HepG2 (cell line): ENCODE data around the gene PSENEN. TPM values are rescaled to one million over a fixed set of nuclear protein-coding genes. Genes with fewer than 3 reads are reported as not detected.

Experiments used
- ATAC-seq: fragments of 200-7000 bp; cut with Tn5 transposase; 3 replicates; pipeline ENCODE4 v1.9.1; 2020; ENCODE audit warnings: mild to moderate bottlenecking, moderate library complexity
- BruUV-seq: library from RNA; stranded (reverse); fragments of 400-500 nt; replicated peaks from 2 replicates; lab custom pipeline; 2021; lab: Mats Ljungman, UMichigan
- CTCF ChIA-PET: fragments of 300-600 bp; formaldehyde crosslinking; extraction: SDS; loops from one replicate; lab custom pipeline; 2021; ENCODE audit warnings: low total read pairs, inconsistent platforms, low intra/inter-chr PET ratio; lab: Yijun Ruan, JAX
- POLR2A ChIA-PET: fragments of 350-600 bp; sonication (Branson Sonifier 250); formaldehyde crosslinking; loops from one replicate; lab custom pipeline; 2020; ENCODE audit warnings: antibody characterized with exemption, inconsistent platforms; lab: Yijun Ruan, JAX
- DNase-seq: peaks from one replicate; pipeline ENCODE4 v3.0.0-alpha.2; 2015; ENCODE audit warnings: low spot score
- FAIRE-seq: peaks from 3 replicates; lab custom pipeline; 2011; peaks lifted over from hg19 to GRCh38; lab: Jason Lieb, UNC
- H2AFZ ChIP-seq: one replicate; pipeline ENCODE4 v1.6.1; 2011; ENCODE audit warnings: low read length, inconsistent platforms
- H3K27ac ChIP-seq: fragments of 300-600 bp; 3 replicates; pipeline ENCODE4 v1.8.0; 2011; ENCODE audit warnings: mixed run types, mild to moderate bottlenecking, mixed read lengths, low read length, inconsistent platforms; ENCODE audit not compliant: insufficient read depth; ENCODE audit errors: extremely low read length
- H3K27me3 ChIP-seq, 2 experiments: fragments of 200-600 bp in 1 of 2; 2 replicates in 1 of 2; 3 replicates in 1 of 2; pipeline versions ENCODE4 v1.6.0 to v1.8.0; 2011; ENCODE audit warnings: low read length in 2 of 2, mild to moderate bottlenecking in 2 of 2, moderate library complexity in 2 of 2, inconsistent platforms in 1 of 2; ENCODE audit not compliant: insufficient read depth in 2 of 2, control insufficient read depth in 1 of 2
- H3K36me3 ChIP-seq, 2 experiments: fragments of 200-600 bp in 1 of 2; replicated peaks in 1 of 2; 2 replicates in 1 of 2; 3 replicates in 1 of 2; pipeline versions ENCODE4 v1.5.1 to v1.8.0; 2011; ENCODE audit warnings: low read length in 2 of 2, inconsistent platforms in 1 of 2; ENCODE audit not compliant: insufficient read depth in 2 of 2, control insufficient read depth in 1 of 2
- H3K4me1 ChIP-seq: 2 replicates; pipeline ENCODE4 v1.5.1; 2012; ENCODE audit warnings: low read length, inconsistent platforms; ENCODE audit not compliant: insufficient read depth
- H3K4me2 ChIP-seq: 2 replicates; pipeline ENCODE4 v1.6.0; 2011; ENCODE audit warnings: low read depth, low read length, inconsistent platforms
- H3K4me3 ChIP-seq, 3 experiments: fragments of 200-600 bp in 1 of 3; sonication (generic), shearing (Covaris generic) in 1 of 3; replicated peaks in 1 of 3; 2 replicates each; pipeline ENCODE4 v1.5.1; 2011 to 2016; ENCODE audit warnings: low read length in 3 of 3, inconsistent platforms in 2 of 3, low read depth in 2 of 3, mild to moderate bottlenecking in 2 of 3, control low read depth in 1 of 3, mixed read lengths in 1 of 3; ENCODE audit not compliant: insufficient read depth in 1 of 3
- H3K79me2 ChIP-seq: one replicate; pipeline ENCODE4 v1.6.1; 2011; ENCODE audit warnings: low read length, inconsistent platforms; ENCODE audit not compliant: insufficient read depth
- H3K9ac ChIP-seq: 2 replicates; pipeline ENCODE4 v1.6.0; 2011; ENCODE audit warnings: mild to moderate bottlenecking, low read depth, low read length, inconsistent platforms; ENCODE audit not compliant: insufficient read depth
- H3K9me3 ChIP-seq: 2 replicates; pipeline ENCODE4 v1.5.1; 2012; ENCODE audit warnings: mild to moderate bottlenecking, low read length
- H4K20me1 ChIP-seq: 2 replicates; pipeline ENCODE4 v1.6.0; 2011; ENCODE audit warnings: inconsistent platforms, mild to moderate bottlenecking, low read length, moderate library complexity; ENCODE audit not compliant: insufficient read depth
- ARID4A ChIP-seq: sonication (generic); formaldehyde crosslinking; IDR thresholded peaks from 2 replicates; pipeline ENCODE4 v1.5.0; 2020; ENCODE audit warnings: mild to moderate bottlenecking, missing genetic modification reagents, borderline replicate concordance
- BHLHE40 ChIP-seq: IDR thresholded peaks from 2 replicates; pipeline ENCODE4 v1.6.1; 2011; ENCODE audit warnings: low read length, improper control_type of control experiment
- CCAR2 ChIP-seq: fragments of 200-400 bp; formaldehyde crosslinking; optimal IDR thresholded peaks from 2 replicates; pipeline ENCODE3; 2018; ENCODE audit warnings: low read depth, mild to moderate bottlenecking, low read length, moderate library complexity
- ETV6 ChIP-seq: sonication (generic); formaldehyde crosslinking; conservative IDR thresholded peaks from 2 replicates; pipeline ENCODE4 v1.4.0; 2020; ENCODE audit warnings: missing genetic modification reagents
- FOXA1 ChIP-seq, 2 experiments: fragments of 450-650 bp in 1 of 2; sonication (generic) in 1 of 2; formaldehyde crosslinking in 1 of 2; IDR thresholded peaks; 2 replicates each; pipeline versions ENCODE4 v1.4.0 to v1.6.1; 2016 to 2020; ENCODE audit warnings: missing genetic modification reagents in 1 of 2
- NFIC ChIP-seq: IDR thresholded peaks from 2 replicates; pipeline ENCODE4 v1.6.1; 2012; ENCODE audit warnings: mild to moderate bottlenecking, low read length, inconsistent platforms
- PBX3 ChIP-seq: sonication (generic); formaldehyde crosslinking; IDR thresholded peaks from 2 replicates; pipeline ENCODE4 v1.8.1; 2023; ENCODE audit warnings: missing genetic modification reagents, inconsistent platforms, borderline replicate concordance
- POLR2A ChIP-seq, 2 experiments: IDR thresholded peaks; 2 replicates each; pipeline ENCODE4 v1.6.1; 2011; ENCODE audit warnings: low read depth in 2 of 2, low read length in 2 of 2, mild to moderate bottlenecking in 1 of 2, moderate library complexity in 1 of 2; ENCODE audit not compliant: insufficient read depth in 1 of 2
- PRMT3 ChIP-seq: sonication (generic); formaldehyde crosslinking; IDR thresholded peaks from 2 replicates; pipeline ENCODE4 v1.8.1; 2022; ENCODE audit warnings: low read depth, mild to moderate bottlenecking, moderate library complexity, missing genetic modification reagents, borderline replicate concordance
- ZNF136 ChIP-seq: sonication (generic); formaldehyde crosslinking; IDR thresholded peaks from 2 replicates; pipeline ENCODE4 v1.8.1; 2022; ENCODE audit warnings: low read depth, mild to moderate bottlenecking, moderate library complexity, missing genetic modification reagents
- ZNF207 ChIP-seq: fragments of 450-650 bp; IDR thresholded peaks from 2 replicates; pipeline ENCODE4 v1.6.1; 2016; ENCODE audit warnings: antibody characterized with exemption, borderline replicate concordance
- ZNF484 ChIP-seq: sonication (generic); formaldehyde crosslinking; IDR thresholded peaks from 2 replicates; pipeline ENCODE4 v1.5.1; 2020; ENCODE audit warnings: mild to moderate bottlenecking, low read depth, missing genetic modification reagents, borderline replicate concordance
- ZNF589 ChIP-seq: sonication (generic); formaldehyde crosslinking; conservative IDR thresholded peaks from 2 replicates; pipeline ENCODE4 v1.8.0; 2022; ENCODE audit warnings: mild to moderate bottlenecking, moderate library complexity, missing genetic modification reagents
- ZNF660 ChIP-seq: sonication (generic); formaldehyde crosslinking; IDR thresholded peaks from 2 replicates; pipeline ENCODE4 v1.5.1; 2020; ENCODE audit warnings: mild to moderate bottlenecking, low read depth, missing genetic modification reagents, borderline replicate concordance
- WGBS: methylation state at CpG from one replicate; pipeline ENCODE4 v1.1.6; 2017; ENCODE audit warnings: low lambda C conversion rate; 5-methylcytosine and 5-hydroxymethylcytosine counted together
- in situ Hi-C: cut with HindIII; loops from 2 replicates; pipeline ENCODE4 v1.10.0; 2017; ENCODE audit warnings: low pct_unique_long_range_greater_than_20kb; ENCODE audit not compliant: extremely low pct_ligation_motif_present
- intact Hi-C: fragments of 100-400 bp; cut with micrococcal nuclease; formaldehyde crosslinking; loops from one replicate; pipeline ENCODE4 v1.10.0; 2022; ENCODE audit not compliant: unreplicated experiment
- polyA plus RNA-seq, 8 experiments: library from polyadenylated mRNA; depleted of rRNA in 3 of 8; stranded (reverse) in 7 of 8; unstranded in 1 of 8; fragments of >200 nt; fragmentation: Illumina TruSeq in 4 of 8; extraction: Trizol in 4 of 8; gene quantifications; 2 replicates each; pipeline versions ENCODE4 v1.2.1 to v1.2.3, GENCODE V29; 2011 to 2016; ENCODE audit warnings: low read depth in 4 of 8, missing spikeins in 1 of 8, mixed read lengths in 1 of 8; ENCODE audit not compliant: insufficient read depth in 1 of 8
- total RNA-seq, 5 experiments: library from RNA; depleted of rRNA; stranded (reverse); fragments of >200 nt; fragmentation: Illumina TruSeq; extraction: Trizol; gene quantifications; 2 replicates each; pipeline ENCODE4 v1.2.3, GENCODE V29; 2016; ENCODE audit warnings: low read depth in 1 of 5
- TF ChIP-seq, protein P1 (sequence below): IDR thresholded peaks from 2 replicates; pipeline ENCODE4 v1.6.1; 2018; ENCODE audit warnings: missing genetic modification reagents, mild to moderate bottlenecking, missing compliant biosample characterization
- TF ChIP-seq, protein P2 (sequence below): IDR thresholded peaks from 2 replicates; pipeline ENCODE4 v1.6.1; 2016

Gene PSENEN
- total and polyA plus RNA-seq, 2 of the 13 experiments (the other 11 are each of a cell fraction or from before 2014, with no cell fraction given): 16.9 to 34.2 TPM

GRCh38 chr19:35740423-35741202, 4.8 kb upstream of the PSENEN start:
- intact Hi-C loops: loop anchor here (1.0 to 10.0 kb wide), 3 partner anchors 22 to 51 kb away; partner anchors contain the start of gene KMT2B
- Histone ChIP-seq H3K79me2 (no peaks in the 10 kb centered on the region), H3K27ac (peak overlapping the region; percentile 89), H3K4me3 (peak overlapping the region; percentile 65 to 84 (median 80)), H3K4me1 (peaks cover 29% of the 10 kb centered on the region), H3K36me3 (peaks cover 10 to 31% of the 10 kb centered on the region in 2 experiments; a peak in 4 of 5 replicates), H3K9me3 (no peaks in the 10 kb centered on the region), H3K27me3 (no peaks in the 10 kb centered on the region; a peak in 1 of 5 replicates), H4K20me1 (no peaks in the 10 kb centered on the region), H2AFZ (no peak overlapping the region), H3K9ac (peak overlapping the region; percentile 77), H3K4me2 (peak overlapping the region; percentile 94)
- DNase-seq (peak; percentile 96), ATAC-seq (peak; percentile 84), FAIRE-seq (peak; percentile 97)
- ChIA-PET CTCF (interaction anchor here (1.4 kb wide), 1 partner anchor 47 kb away, joined by 3 read pairs; no protein-coding TSS in a partner anchor), POLR2A (interaction anchor here (0.8 to 4.6 kb wide), 27 partner anchors 8 to 191 kb away, joined by 3 to 69 read pairs (median 5); partner anchors contain the start of genes COX6B1, HAUS5, HSPB6 and LIN37)
- in situ Hi-C loops: no loop called here
- BruUV-seq: TSS peak; percentile 56
- 0% methylated on average over 15 of the region's 63 CpGs for WGBS
- TF ChIP-seq NFIC: no peak
- TF ChIP-seq, protein P1, sequence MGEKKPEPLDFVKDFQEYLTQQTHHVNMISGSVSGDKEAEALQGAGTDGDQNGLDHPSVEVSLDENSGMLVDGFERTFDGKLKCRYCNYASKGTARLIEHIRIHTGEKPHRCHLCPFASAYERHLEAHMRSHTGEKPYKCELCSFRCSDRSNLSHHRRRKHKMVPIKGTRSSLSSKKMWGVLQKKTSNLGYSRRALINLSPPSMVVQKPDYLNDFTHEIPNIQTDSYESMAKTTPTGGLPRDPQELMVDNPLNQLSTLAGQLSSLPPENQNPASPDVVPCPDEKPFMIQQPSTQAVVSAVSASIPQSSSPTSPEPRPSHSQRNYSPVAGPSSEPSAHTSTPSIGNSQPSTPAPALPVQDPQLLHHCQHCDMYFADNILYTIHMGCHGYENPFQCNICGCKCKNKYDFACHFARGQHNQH (CRISPR knock-in tag): peak; percentile 78
- TF ChIP-seq ZNF589: peak; percentile 10; the same call in 1 of the 2 replicates
- no peak for TF ChIP-seq FOXA1 (IDR thresholded peaks at IDR 0.05)
- peak; percentile 32; the same call in 1 of the 2 replicates for TF ChIP-seq FOXA1 (CRISPR knock-in tag; IDR thresholded peaks at IDR 0.05)
- TF ChIP-seq ZNF484 (CRISPR knock-in tag): no peak
- TF ChIP-seq ARID4A: peak; percentile 94
- TF ChIP-seq PRMT3 (CRISPR knock-in tag): no peak
- no peak for TF ChIP-seq PBX3 (CRISPR knock-in tag)
- TF ChIP-seq BHLHE40: no peak
- TF ChIP-seq CCAR2: no peak
- TF ChIP-seq, protein P2, sequence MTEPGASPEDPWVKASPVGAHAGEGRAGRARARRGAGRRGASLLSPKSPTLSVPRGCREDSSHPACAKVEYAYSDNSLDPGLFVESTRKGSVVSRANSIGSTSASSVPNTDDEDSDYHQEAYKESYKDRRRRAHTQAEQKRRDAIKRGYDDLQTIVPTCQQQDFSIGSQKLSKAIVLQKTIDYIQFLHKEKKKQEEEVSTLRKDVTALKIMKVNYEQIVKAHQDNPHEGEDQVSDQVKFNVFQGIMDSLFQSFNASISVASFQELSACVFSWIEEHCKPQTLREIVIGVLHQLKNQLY (CRISPR knock-in tag): no peak
- TF ChIP-seq ZNF207: no peak
- TF ChIP-seq ETV6: no peak
- TF ChIP-seq POLR2A (IDR thresholded peaks at IDR 0.05; ENCODE audit: insufficient read depth in 1 of 2, low read depth in 2 of 2, low read length in 2 of 2): peak; percentile 73 to 90
- TF ChIP-seq ZNF136: peak; percentile 54; the same call in 1 of the 2 replicates
- no peak for TF ChIP-seq ZNF660
